Esophagus muscularis mucosa (tissue), 4 donors: Measurements from ENCODE around the gene NTRK2. TPM values are rescaled to one million over a fixed set of nuclear protein-coding genes. Genes with fewer than 3 reads are reported as not detected.

ENCODE experiments used
- DNase-seq: peaks from one replicate; pipeline ENCODE4 v3.0.0-alpha.2; 2017; ENCODE audit errors: extremely low spot score
- H3K27ac ChIP-seq, 4 donors: fragments of 200-600 bp; sonication (generic); replicated peaks in 1 of 4; 1 replicate in 3 of 4; 2 replicates in 1 of 4; pipeline ENCODE4 v1.5.1; 2016 to 2019; ENCODE audit warnings: mild to moderate bottlenecking in 1 of 4
- H3K27me3 ChIP-seq, 4 donors: fragments of 200-600 bp; sonication (generic); one replicate each; pipeline versions ENCODE4 v1.5.1 to v1.6.0; 2016 to 2019
- H3K36me3 ChIP-seq, 4 donors: fragments of 200-600 bp; sonication (generic); one replicate each; pipeline ENCODE4 v1.5.1; 2016 to 2019
- H3K4me1 ChIP-seq, 4 donors: fragments of 200-600 bp; sonication (generic); one replicate each; pipeline ENCODE4 v1.5.1; 2016 to 2019
- H3K4me3 ChIP-seq, 4 donors: fragments of 200-600 bp; sonication (generic); 1 replicate in 2 of 4; 2 replicates in 2 of 4; pipeline ENCODE4 v1.5.1; 2016 to 2019; ENCODE audit warnings: mild to moderate bottlenecking in 4 of 4, moderate library complexity in 1 of 4
- H3K9me3 ChIP-seq, 4 donors: fragments of 200-600 bp; sonication (generic); 1 replicate in 3 of 4; 2 replicates in 1 of 4; pipeline ENCODE4 v1.5.1; 2016 to 2019
- CTCF ChIP-seq, 3 experiments: fragments of 200-600 bp in 2 of 3; fragments of 450-650 bp in 1 of 3; sonication (generic) in 2 of 3; IDR thresholded peaks; one replicate each; pipeline ENCODE4 v1.5.1; 2017 to 2019; ENCODE audit warnings: antibody characterized with exemption in 3 of 3, mild to moderate bottlenecking in 2 of 3, moderate library complexity in 1 of 3
- EP300 ChIP-seq: sonication (generic); formaldehyde crosslinking; IDR thresholded peaks from one replicate; pipeline ENCODE4 v1.6.1; 2017; ENCODE audit warnings: antibody characterized with exemption
- POLR2A ChIP-seq: fragments of 450-650 bp; IDR thresholded peaks from one replicate; pipeline ENCODE4 v1.6.1; 2017; ENCODE audit warnings: antibody characterized with exemption, moderate library complexity, mild to moderate bottlenecking, low read depth
- POLR2AphosphoS5 ChIP-seq, 2 donors: sonication (generic); formaldehyde crosslinking; IDR thresholded peaks; one replicate each; pipeline ENCODE4 v1.6.1; 2017; ENCODE audit warnings: antibody characterized with exemption in 2 of 2
- WGBS: methylation state at CpG from one replicate; pipeline ENCODE4 v1.1.5; 2018; 5-methylcytosine and 5-hydroxymethylcytosine counted together
- intact Hi-C: fragments of 100-400 bp; cut with DNase I; formaldehyde crosslinking; loops from one replicate; pipeline ENCODE4 v1.15.1; 2023
- total RNA-seq, 4 donors: library from RNA; depleted of rRNA; stranded (reverse); fragments of >200 nt; gene quantifications; one replicate each; pipeline versions ENCODE4 v1.1.0 to v1.2.1, GENCODE V29; 2016

Gene NTRK2
- total RNA-seq, 4 donors from 2014 or later, result 1.2 to 6.3 (median 5.5) TPM

- 73% methylated on average over 2 of the region's 2 CpGs for WGBS
- no peak overlapping the region for H3K27ac ChIP-seq
- intact Hi-C loops, result no loop called here
- no peaks in the 10 kb centered on the region for H3K27me3 ChIP-seq
- TF ChIP-seq EP300 (no peak), POLR2AphosphoS5 (IDR thresholded peaks at IDR 0.05) (no peak), POLR2A (no peak), CTCF (IDR thresholded peaks at IDR 0.05) (no peak)
- no peak overlapping the region for H3K4me3 ChIP-seq
- H3K9me3 ChIP-seq, result no peaks in the 10 kb centered on the region
- DNase-seq, result no peak
- no peaks in the 10 kb centered on the region for H3K4me1 ChIP-seq
- no peaks in the 10 kb centered on the region for H3K36me3 ChIP-seq
Observed at GRCh38 chr9:84791643-84792042, 122.1 kb downstream of the NTRK2 start.

GRCh38 chr9:84793251-84793650 lies 123.7 kb downstream of the NTRK2 start:
- Histone ChIP-seq H3K4me3 (no peak overlapping the region), H3K27ac (no peak overlapping the region), H3K36me3 (no peaks in the 10 kb centered on the region), H3K27me3 (no peaks in the 10 kb centered on the region), H3K9me3 (no peaks in the 10 kb centered on the region), H3K4me1 (no peaks in the 10 kb centered on the region)
- no peak for DNase-seq
- WGBS, result 77% methylated on average over 3 of the region's 3 CpGs
- intact Hi-C loops, result no loop called here
- TF ChIP-seq EP300, result no peak
- TF ChIP-seq POLR2A, result no peak
- no peak for TF ChIP-seq CTCF (IDR thresholded peaks at IDR 0.05)
- no peak for TF ChIP-seq POLR2AphosphoS5 (IDR thresholded peaks at IDR 0.05)

GRCh38 chr9:84794981-84795637 lies 125.6 kb downstream of the NTRK2 start:
- Histone ChIP-seq H3K4me1 (no peaks in the 10 kb centered on the region), H3K36me3 (no peaks in the 10 kb centered on the region), H3K4me3 (no peak overlapping the region), H3K9me3 (no peaks in the 10 kb centered on the region), H3K27ac (no peak overlapping the region), H3K27me3 (no peaks in the 10 kb centered on the region)
- no peak for DNase-seq
- intact Hi-C loops, result no loop called here
- WGBS, result 80% methylated on average over 10 of the region's 10 CpGs
- TF ChIP-seq POLR2A (no peak), POLR2AphosphoS5 (IDR thresholded peaks at IDR 0.05) (no peak)

GRCh38 chr9:84796404-84796803 lies 126.9 kb downstream of the NTRK2 start:
- DNase-seq, result no peak
- intact Hi-C loops, result no loop called here
- TF ChIP-seq EP300, result no peak
- TF ChIP-seq POLR2A, result no peak
- no peak for TF ChIP-seq POLR2AphosphoS5 (IDR thresholded peaks at IDR 0.05)
- no peak for TF ChIP-seq CTCF (IDR thresholded peaks at IDR 0.05)
- 100% methylated on average over 1 of the region's 1 CpG for WGBS
- Histone ChIP-seq H3K27ac (no peak overlapping the region), H3K9me3 (no peaks in the 10 kb centered on the region), H3K27me3 (no peaks in the 10 kb centered on the region), H3K4me3 (no peak overlapping the region), H3K36me3 (no peaks in the 10 kb centered on the region), H3K4me1 (no peaks in the 10 kb centered on the region)

GRCh38 chr9:84799251-84799650 lies 129.7 kb downstream of the NTRK2 start:
- intact Hi-C loops, result no loop called here
- Histone ChIP-seq H3K9me3 (no peaks in the 10 kb centered on the region), H3K36me3 (no peaks in the 10 kb centered on the region), H3K27ac (no peak overlapping the region), H3K27me3 (no peaks in the 10 kb centered on the region), H3K4me3 (no peak overlapping the region), H3K4me1 (no peaks in the 10 kb centered on the region)
- TF ChIP-seq EP300 (no peak), POLR2AphosphoS5 (IDR thresholded peaks at IDR 0.05) (no peak), CTCF (IDR thresholded peaks at IDR 0.05) (no peak), POLR2A (no peak)
- no peak for DNase-seq
- WGBS, result 69% methylated on average over 2 of the region's 2 CpGs
